Panc1 (cell line): ENCODE data around the gene EP400.
"Not testable (repeated sequence)": the region's sequence is repeated elsewhere in the genome, so short reads cannot be mapped to it uniquely, and the experiment has no call there.

Experiments used
- POLR2AphosphoS5 ChIP-seq: IDR thresholded peaks from 2 replicates; pipeline ENCODE4 v1.6.1; 2012; ENCODE audit warnings: mild to moderate bottlenecking, low read depth, low read length, moderate library complexity
- SIN3A ChIP-seq: IDR thresholded peaks from 2 replicates; pipeline ENCODE4 v1.6.1; 2012; ENCODE audit warnings: low read depth, mild to moderate bottlenecking, low read length, moderate library complexity, borderline replicate concordance; ENCODE audit not compliant: insufficient read depth
- TF ChIP-seq, protein P1 (sequence below): fragments of 450-650 bp; IDR thresholded peaks from 2 replicates; pipeline ENCODE4 v1.5.1; 2017; ENCODE audit warnings: mild to moderate bottlenecking
- TF ChIP-seq, protein P2 (sequence below), 2 experiments: IDR thresholded peaks; 2 replicates each; pipeline ENCODE4 v1.6.1; 2011 to 2012; ENCODE audit warnings: low read depth in 2 of 2, control low read depth in 1 of 2, low read length in 1 of 2, mild to moderate bottlenecking in 1 of 2, moderate library complexity in 1 of 2; ENCODE audit not compliant: insufficient read depth in 1 of 2

GRCh38 chr12:131954460-131954859 is 4.7 kb downstream of the EP400 start:
- TF ChIP-seq, protein P1, sequence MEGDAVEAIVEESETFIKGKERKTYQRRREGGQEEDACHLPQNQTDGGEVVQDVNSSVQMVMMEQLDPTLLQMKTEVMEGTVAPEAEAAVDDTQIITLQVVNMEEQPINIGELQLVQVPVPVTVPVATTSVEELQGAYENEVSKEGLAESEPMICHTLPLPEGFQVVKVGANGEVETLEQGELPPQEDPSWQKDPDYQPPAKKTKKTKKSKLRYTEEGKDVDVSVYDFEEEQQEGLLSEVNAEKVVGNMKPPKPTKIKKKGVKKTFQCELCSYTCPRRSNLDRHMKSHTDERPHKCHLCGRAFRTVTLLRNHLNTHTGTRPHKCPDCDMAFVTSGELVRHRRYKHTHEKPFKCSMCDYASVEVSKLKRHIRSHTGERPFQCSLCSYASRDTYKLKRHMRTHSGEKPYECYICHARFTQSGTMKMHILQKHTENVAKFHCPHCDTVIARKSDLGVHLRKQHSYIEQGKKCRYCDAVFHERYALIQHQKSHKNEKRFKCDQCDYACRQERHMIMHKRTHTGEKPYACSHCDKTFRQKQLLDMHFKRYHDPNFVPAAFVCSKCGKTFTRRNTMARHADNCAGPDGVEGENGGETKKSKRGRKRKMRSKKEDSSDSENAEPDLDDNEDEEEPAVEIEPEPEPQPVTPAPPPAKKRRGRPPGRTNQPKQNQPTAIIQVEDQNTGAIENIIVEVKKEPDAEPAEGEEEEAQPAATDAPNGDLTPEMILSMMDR = not testable (repeated sequence)
- TF ChIP-seq, protein P2, sequence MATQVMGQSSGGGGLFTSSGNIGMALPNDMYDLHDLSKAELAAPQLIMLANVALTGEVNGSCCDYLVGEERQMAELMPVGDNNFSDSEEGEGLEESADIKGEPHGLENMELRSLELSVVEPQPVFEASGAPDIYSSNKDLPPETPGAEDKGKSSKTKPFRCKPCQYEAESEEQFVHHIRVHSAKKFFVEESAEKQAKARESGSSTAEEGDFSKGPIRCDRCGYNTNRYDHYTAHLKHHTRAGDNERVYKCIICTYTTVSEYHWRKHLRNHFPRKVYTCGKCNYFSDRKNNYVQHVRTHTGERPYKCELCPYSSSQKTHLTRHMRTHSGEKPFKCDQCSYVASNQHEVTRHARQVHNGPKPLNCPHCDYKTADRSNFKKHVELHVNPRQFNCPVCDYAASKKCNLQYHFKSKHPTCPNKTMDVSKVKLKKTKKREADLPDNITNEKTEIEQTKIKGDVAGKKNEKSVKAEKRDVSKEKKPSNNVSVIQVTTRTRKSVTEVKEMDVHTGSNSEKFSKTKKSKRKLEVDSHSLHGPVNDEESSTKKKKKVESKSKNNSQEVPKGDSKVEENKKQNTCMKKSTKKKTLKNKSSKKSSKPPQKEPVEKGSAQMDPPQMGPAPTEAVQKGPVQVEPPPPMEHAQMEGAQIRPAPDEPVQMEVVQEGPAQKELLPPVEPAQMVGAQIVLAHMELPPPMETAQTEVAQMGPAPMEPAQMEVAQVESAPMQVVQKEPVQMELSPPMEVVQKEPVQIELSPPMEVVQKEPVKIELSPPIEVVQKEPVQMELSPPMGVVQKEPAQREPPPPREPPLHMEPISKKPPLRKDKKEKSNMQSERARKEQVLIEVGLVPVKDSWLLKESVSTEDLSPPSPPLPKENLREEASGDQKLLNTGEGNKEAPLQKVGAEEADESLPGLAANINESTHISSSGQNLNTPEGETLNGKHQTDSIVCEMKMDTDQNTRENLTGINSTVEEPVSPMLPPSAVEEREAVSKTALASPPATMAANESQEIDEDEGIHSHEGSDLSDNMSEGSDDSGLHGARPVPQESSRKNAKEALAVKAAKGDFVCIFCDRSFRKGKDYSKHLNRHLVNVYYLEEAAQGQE (IDR thresholded peaks at IDR 0.05; ENCODE audit: insufficient read depth in 1 of 2, low read depth in 2 of 2, low read length in 1 of 2) = not testable (repeated sequence)
- TF ChIP-seq POLR2AphosphoS5, SIN3A: not testable (repeated sequence)
